Stimulated activated CD4-positive, alpha-beta T cell treated with anti-CD3 and anti-CD28 coated beads, Interleukin-1b, Interleukin-23, amount 100 ng/mL, for 24 hours (primary cell): ENCODE data around the gene SDHAF3.
A peak's percentile ranks its signal among the peaks of the same experiment; 100 is the strongest.
"Not testable (repeated sequence)": the region's sequence is repeated elsewhere in the genome, so short reads cannot be mapped to it uniquely, and the experiment has no call there.

Experiments
- DNase-seq, 4 experiments: peaks; one replicate each; pipeline ENCODE4 v3.0.0-alpha.2; 2020; ENCODE audit warnings: low read depth in 4 of 4, low spot score in 1 of 4

The SDHAF3 gene

GRCh38 chr7:97117372-97118188, at the start of gene SDHAF3:
TSS of gene SDHAF3 (plus strand) at chr7:97117698. CDS start at chr7:97117724, 26 bp downstream.
- peak; percentile 94 to 98 (median 94) for DNase-seq

- not testable (repeated sequence) for DNase-seq
These were observed 45.5 kb upstream of the SDHAF3 start for GRCh38 chr7:97072025-97072424.

DNA sequence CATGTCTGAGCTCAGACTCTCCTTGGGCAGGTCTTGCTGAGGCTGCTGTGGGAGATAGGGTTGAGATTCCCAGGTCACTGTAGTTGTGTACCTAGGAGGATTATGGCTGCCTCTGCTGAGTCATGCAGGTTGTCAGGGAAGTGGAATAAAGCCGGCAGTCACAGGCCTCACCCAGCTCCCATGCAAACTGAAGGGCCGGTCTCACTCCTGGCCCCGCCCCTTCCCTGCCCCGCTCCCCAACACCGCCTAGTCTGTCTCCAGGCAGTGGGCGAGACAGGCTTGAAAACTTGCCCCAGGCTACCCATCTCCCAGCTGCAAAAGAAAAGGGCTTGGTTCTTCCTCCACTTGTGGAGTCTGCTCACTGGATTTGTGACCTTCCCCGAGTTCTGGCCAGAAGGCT, 41.6 kb upstream of the SDHAF3 start:
- DNase-seq: no peak

- DNase-seq: no peak
These were observed 39.2 kb upstream of the SDHAF3 start for GRCh38 chr7:97078023-97078969.

DNA sequence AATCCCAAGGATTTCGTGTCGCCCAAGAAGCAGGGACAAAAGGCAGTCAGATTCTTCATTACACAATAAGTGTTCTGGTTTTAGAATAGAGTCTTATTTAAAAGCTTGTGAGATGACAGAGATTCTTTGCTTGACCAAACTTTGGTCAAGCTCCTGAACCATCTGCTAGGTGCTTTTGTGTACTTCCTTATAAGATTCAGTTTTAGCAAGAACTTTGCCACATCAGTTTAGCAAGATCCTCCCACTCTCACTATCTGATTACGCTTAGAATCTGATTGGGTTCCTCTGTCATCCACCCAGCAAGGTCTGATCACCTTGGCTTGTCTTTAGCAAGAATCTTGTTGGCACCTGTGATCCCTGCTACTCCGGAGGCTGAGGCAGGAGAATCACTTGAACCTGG, 38.2 kb upstream of the SDHAF3 start:
- DNase-seq: no peak

DNA sequence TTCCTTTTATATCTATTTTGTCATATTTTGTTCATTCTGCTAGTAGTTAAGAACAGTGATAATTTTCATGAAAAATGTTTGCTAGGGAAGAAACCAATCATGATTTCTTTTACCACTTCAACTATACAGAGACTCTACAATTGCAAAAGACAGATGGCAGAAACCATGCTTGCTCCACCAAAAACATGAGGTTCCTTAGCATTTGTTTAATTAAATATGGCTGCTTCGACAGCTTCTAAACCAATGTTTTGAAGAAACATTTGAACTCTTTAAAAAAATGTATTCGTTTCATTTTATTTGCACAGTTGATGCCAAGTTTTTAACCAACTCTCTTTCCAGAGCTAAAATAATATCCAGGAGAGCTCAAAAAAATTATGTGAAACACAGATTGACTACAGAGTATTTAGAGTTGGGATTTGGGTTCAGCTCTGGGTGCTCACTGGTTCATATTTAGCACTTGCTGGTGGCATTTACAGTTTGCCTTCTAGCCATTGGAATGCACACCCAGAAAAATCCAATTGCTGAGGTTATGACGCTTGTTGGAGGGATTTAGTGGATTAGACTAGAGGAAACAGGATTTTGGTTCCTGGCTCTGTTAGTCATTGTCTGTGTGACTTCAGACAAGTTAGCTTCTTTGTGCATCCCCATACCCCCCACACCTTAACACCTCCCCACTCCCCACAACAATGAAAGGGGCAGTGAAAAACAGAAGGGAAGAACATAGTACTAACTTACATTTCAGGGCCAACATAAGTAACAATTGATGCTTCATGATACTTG, 35.8 kb upstream of the SDHAF3 start:
- no peak for DNase-seq

DNA sequence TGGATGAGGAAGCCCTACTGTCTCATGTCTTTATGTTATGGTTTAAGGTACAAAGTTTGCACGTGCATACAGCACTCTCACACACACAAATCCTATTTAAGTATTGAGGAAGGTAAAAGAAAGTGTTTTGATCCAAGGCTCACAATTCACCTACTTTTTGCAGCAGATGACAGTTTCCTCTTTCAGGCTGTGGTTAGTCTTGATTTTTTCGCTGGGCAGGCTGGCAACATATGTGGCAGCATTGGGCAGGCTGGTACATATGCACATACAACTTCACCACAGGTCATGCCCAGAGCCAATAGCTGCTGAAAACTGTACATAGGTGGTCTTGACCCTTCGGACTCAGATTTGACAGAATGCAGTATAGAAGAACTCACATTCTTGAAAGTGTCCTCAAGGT, 29.1 kb upstream of the SDHAF3 start:
- no peak for DNase-seq

- DNase-seq: no peak
These were observed 27.7 kb upstream of the SDHAF3 start for GRCh38 chr7:97089771-97090170.

GRCh38 chr7:97090761-97091353, 26.6 kb upstream of the SDHAF3 start:
- DNase-seq: no peak

DNA sequence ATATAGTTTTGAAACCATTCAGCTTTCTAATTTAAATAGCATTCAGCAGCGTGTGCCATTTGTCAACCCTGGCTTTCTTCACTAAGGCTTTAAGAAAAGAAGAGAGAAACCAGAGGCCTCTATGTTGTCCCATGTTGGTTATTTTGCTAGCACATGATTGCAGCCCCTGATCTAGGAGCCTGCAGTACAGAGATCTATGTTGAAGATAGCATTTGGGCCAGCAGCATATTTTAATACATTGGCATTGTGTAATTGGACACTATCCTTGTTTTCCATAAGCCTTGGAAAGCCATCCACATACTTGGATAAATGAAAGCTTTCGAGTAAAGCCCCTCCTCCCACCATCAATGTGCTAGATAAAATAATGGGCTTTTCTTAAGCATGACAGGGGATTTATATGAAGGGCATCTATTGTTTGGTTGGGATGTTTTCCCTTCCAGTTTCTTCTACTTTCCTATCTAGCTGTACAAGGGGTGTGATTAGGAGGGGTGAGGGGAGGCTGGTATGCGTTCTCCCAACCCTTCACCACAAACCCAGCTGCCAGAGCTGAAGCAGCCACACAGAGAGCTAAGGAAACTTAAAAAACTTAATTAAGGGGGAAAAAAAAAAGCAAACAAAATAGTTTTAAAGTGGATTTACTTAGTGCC, 23.1 kb upstream of the SDHAF3 start:
- DNase-seq: no peak

- no peak for DNase-seq
These were observed 21.5 kb upstream of the SDHAF3 start for GRCh38 chr7:97096037-97096436.

DNA sequence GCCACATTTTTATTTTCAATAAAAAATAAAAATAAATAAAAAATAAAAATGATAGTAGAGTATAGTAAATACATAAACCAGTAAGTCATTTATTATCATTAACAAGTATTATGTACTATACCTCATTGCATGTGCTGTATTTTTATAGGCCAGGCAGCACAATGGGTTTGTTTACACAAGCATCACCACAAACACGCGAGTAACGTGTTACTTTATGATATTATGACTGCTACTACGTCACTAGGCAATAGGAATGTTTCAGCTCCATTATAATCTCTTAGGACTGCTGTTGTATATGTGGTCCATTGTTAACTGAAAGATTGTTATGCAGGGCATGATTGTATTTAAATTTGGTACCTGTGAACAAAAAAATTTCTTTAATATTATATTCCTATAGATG, 20.8 kb upstream of the SDHAF3 start:
- no peak for DNase-seq

DNA sequence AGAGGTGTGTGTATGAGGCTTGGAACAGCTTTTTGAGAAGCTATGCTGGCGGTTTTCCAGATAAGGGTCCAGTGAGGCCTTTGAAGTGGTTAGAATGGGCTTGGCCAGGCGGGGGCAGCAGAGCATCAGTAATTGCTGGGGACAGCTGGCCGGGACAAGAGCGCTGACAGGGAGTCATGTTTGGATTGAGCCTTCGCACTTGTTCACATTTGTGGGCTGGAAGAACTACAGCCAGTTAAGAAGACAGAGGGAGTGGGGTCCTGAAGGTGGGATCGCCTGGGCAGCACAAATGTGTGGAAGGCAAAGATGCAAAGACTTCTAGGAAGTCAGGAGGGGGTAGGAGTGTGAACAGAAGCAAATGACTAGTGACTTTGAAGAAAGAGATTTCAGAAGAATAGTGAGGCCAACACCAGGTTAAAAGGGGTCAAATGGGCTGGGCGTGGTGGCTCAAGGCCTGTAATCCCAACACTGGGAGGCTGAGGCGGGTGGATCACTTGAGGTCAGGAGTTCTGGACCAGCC, 12.7 kb upstream of the SDHAF3 start:
- DNase-seq: peak; percentile 48 to 57 (median 50)

DNA sequence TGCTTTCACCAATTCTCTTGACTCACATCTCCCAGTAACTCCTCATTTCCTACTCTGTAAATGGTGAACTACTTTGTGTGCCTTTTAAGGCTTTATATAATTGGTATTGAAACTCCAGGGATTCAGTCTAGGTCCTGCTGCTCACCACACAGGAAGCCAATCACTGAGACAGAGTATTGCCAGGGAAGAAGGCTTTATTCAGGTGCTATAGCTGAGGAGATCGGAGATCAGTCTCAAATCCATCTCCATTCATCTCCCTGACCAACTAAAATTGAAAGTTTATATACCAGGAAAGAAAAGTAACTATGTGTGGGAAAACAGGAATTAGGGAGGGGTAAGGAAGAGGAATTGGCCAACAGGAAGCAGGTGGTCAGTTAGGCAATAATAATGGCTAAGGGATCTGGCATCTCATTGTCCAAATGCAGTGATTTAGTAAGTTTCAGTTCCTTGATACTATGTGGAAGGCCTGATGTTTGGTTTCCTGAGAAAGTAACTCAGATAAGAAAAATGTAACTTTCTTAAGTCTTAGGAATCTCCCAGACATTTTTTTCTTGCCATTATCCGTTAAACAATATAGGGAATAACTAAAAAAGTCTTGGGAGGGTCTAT, 10.2 kb upstream of the SDHAF3 start:
- no peak for DNase-seq

GRCh38 chr7:97116308-97116707, 1.2 kb upstream of the SDHAF3 start:
- no peak for DNase-seq

GRCh38 chr7:97117035-97117371, 495 bp upstream of the SDHAF3 start:
- no peak for DNase-seq

DNA sequence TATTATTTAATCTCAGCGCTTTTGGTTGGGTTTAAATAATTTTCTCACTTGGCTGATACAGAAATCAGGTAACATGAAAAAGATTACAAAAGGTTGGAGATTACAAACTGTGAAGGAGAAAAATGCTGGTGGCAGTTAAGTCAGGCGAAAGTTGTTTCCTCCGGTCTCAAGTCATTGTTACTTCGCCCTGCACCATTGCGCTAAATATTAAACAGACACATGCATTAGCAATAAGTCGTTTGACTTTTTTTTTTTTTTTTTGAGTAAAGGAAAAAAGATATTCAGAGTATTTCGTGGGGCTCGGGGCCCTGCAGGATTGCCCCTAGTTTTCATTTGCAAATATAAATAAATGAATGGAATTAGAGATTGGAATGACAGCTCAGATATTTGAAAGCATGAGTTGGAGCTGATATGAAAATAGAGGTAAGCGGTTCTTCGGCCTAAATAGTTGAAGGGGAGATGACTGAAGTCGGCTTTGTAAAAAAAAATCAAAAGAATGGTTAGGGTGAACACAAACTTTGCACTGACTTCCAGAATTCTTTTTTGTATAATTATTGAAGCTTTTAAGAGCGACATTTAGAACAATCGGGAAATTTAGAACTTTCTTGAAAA, 914 bp downstream of the SDHAF3 start:
- no peak for DNase-seq

- no peak for DNase-seq
These were observed 2.2 kb downstream of the SDHAF3 start for GRCh38 chr7:97119747-97120146.

GRCh38 chr7:97120713-97121457, 3.4 kb downstream of the SDHAF3 start:
- DNase-seq: no peak
